ENCODE results near the gene LTB4R.

DNA sequence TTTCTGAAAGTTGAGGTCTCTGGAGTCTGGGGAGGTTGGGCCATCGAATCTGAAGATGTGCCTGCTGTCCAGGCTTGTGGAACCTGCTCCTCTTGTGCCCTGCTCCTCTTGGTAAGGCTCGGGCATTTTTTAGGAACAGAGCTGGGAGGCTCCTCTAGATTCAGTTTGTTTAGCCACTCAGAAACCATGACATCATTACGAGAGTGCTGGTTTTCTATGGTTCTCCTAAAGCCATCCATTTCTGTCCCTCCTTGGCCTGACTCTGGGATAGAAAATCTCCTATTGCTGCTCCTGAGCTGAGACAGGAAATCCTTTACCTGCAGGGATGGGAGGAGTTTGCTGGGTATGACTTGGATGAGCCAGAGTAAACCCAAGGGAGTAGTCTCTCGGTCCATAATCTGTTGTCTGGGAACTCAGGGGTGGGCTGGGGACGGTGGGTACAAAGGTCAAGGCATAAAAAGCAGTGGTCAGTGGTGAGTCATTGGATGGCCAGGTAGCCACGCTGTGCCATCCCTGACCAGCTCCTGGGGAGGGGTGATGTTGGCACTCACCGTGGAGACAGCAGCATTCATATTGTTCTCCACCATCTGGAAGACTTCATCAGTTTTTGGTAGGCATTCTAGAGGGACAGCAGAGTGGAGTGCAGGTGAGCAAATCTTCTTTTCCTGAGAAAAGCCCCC lies 26.0 kb downstream of the LTB4R start:
- TF ChIP-seq, protein P1, sequence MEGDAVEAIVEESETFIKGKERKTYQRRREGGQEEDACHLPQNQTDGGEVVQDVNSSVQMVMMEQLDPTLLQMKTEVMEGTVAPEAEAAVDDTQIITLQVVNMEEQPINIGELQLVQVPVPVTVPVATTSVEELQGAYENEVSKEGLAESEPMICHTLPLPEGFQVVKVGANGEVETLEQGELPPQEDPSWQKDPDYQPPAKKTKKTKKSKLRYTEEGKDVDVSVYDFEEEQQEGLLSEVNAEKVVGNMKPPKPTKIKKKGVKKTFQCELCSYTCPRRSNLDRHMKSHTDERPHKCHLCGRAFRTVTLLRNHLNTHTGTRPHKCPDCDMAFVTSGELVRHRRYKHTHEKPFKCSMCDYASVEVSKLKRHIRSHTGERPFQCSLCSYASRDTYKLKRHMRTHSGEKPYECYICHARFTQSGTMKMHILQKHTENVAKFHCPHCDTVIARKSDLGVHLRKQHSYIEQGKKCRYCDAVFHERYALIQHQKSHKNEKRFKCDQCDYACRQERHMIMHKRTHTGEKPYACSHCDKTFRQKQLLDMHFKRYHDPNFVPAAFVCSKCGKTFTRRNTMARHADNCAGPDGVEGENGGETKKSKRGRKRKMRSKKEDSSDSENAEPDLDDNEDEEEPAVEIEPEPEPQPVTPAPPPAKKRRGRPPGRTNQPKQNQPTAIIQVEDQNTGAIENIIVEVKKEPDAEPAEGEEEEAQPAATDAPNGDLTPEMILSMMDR (IDR thresholded peaks at IDR 0.05) = no peak
- no peak for TF ChIP-seq POLR2A (IDR thresholded peaks at IDR 0.05)
